Mesenchymal stem cell (in vitro differentiated cells and primary cell): ENCODE results near the gene SUMO2.

Experiments used
- DNase-seq: peaks from one replicate; pipeline ENCODE4 v3.0.0-alpha.2; 2013
- H2AFZ ChIP-seq: one replicate; pipeline ENCODE4 v1.6.1; 2013; ENCODE audit warnings: low read depth, mild to moderate bottlenecking, control low read depth, inconsistent platforms, low read length, moderate library complexity
- H2AK5ac ChIP-seq: 2 replicates; pipeline ENCODE4 v1.6.1; 2013; ENCODE audit warnings: low read length, moderate library complexity, mild to moderate bottlenecking, inconsistent platforms; ENCODE audit not compliant: severe bottlenecking
- H2BK120ac ChIP-seq: one replicate; pipeline ENCODE4 v1.6.1; 2013; ENCODE audit warnings: low read depth, mild to moderate bottlenecking, inconsistent platforms, low read length, moderate library complexity
- H2BK12ac ChIP-seq, 2 experiments: one replicate each; pipeline ENCODE4 v1.6.1; 2013; ENCODE audit warnings: inconsistent platforms in 2 of 2, low read length in 2 of 2, mild to moderate bottlenecking in 2 of 2, moderate library complexity in 2 of 2, control low read depth in 1 of 2
- H2BK15ac ChIP-seq: one replicate; pipeline ENCODE4 v1.6.1; 2013; ENCODE audit warnings: mild to moderate bottlenecking, low read depth, inconsistent platforms; ENCODE audit not compliant: poor library complexity, severe bottlenecking
- H2BK5ac ChIP-seq: 2 replicates; pipeline ENCODE4 v1.6.1; 2013; ENCODE audit warnings: low read depth, mild to moderate bottlenecking, low read length, control low read depth, inconsistent platforms; ENCODE audit not compliant: poor library complexity, severe bottlenecking
- H3K14ac ChIP-seq, 2 experiments: one replicate each; pipeline ENCODE4 v1.6.1; 2013; ENCODE audit warnings: inconsistent platforms in 2 of 2, low read length in 2 of 2, control low read depth in 1 of 2, mild to moderate bottlenecking in 1 of 2, moderate library complexity in 1 of 2
- H3K18ac ChIP-seq, 2 experiments: one replicate each; pipeline ENCODE4 v1.6.1; 2013; ENCODE audit warnings: inconsistent platforms in 2 of 2, low read length in 2 of 2, control low read depth in 1 of 2, low read depth in 1 of 2, mild to moderate bottlenecking in 1 of 2
- H3K23ac ChIP-seq, 2 experiments: one replicate each; pipeline ENCODE4 v1.6.1; 2013; ENCODE audit warnings: inconsistent platforms in 2 of 2, low read length in 2 of 2, mild to moderate bottlenecking in 2 of 2, moderate library complexity in 2 of 2, control low read depth in 1 of 2
- H3K27ac ChIP-seq: 2 replicates; pipeline ENCODE4 v1.5.1; 2013; ENCODE audit warnings: mild to moderate bottlenecking, moderate library complexity, low read length, control low read depth, inconsistent platforms; ENCODE audit not compliant: poor library complexity, severe bottlenecking
- H3K27me3 ChIP-seq, 2 experiments: 2 replicates each; pipeline versions ENCODE4 v1.6.1 to v1.7.0; 2013; ENCODE audit warnings: low read length in 2 of 2, mild to moderate bottlenecking in 2 of 2, moderate library complexity in 2 of 2, control low read depth in 1 of 2, inconsistent platforms in 1 of 2; ENCODE audit not compliant: control insufficient read depth in 1 of 2, insufficient read depth in 1 of 2
- H3K36me3 ChIP-seq, 2 experiments: 2 replicates each; pipeline versions ENCODE4 v1.6.1 to v1.7.0; 2013; ENCODE audit warnings: low read length in 2 of 2, control low read depth in 1 of 2, inconsistent platforms in 1 of 2, low read depth in 1 of 2, mild to moderate bottlenecking in 1 of 2; ENCODE audit not compliant: insufficient read depth in 2 of 2, control insufficient read depth in 1 of 2
- H3K4ac ChIP-seq, 2 experiments: one replicate each; pipeline ENCODE4 v1.6.1; 2013; ENCODE audit warnings: inconsistent platforms in 2 of 2, low read length in 2 of 2, mild to moderate bottlenecking in 2 of 2, moderate library complexity in 2 of 2, control low read depth in 1 of 2, low read depth in 1 of 2
- H3K4me1 ChIP-seq: 2 replicates; pipeline ENCODE4 v1.6.1; 2013; ENCODE audit warnings: low read depth, low read length, control low read depth; ENCODE audit not compliant: control insufficient read depth, insufficient read depth
- H3K4me2 ChIP-seq: 2 replicates; pipeline ENCODE4 v1.6.1; 2013; ENCODE audit warnings: low read length, mild to moderate bottlenecking, inconsistent platforms; ENCODE audit not compliant: poor library complexity, severe bottlenecking
- H3K4me3 ChIP-seq, 2 experiments: 2 replicates each; pipeline versions ENCODE4 v1.5.1 to v1.7.0; 2013; ENCODE audit warnings: low read length in 2 of 2, mild to moderate bottlenecking in 2 of 2, control low read depth in 1 of 2, low read depth in 1 of 2; ENCODE audit not compliant: insufficient read depth in 1 of 2
- H3K79me1 ChIP-seq: replicated peaks from 2 replicates; pipeline ENCODE4 v1.6.1; 2013; ENCODE audit warnings: mild to moderate bottlenecking, control low read depth, low read length, inconsistent platforms; ENCODE audit not compliant: poor library complexity, severe bottlenecking
- H3K9ac ChIP-seq: 2 replicates; pipeline ENCODE4 v1.7.0; 2013; ENCODE audit warnings: mild to moderate bottlenecking, low read length, moderate library complexity
- H3K9me3 ChIP-seq: 2 replicates; pipeline ENCODE4 v1.7.0; 2013; ENCODE audit warnings: mild to moderate bottlenecking, low read length; ENCODE audit not compliant: control insufficient read depth
- H4K8ac ChIP-seq: one replicate; pipeline ENCODE4 v1.6.1; 2013; ENCODE audit warnings: inconsistent platforms, mild to moderate bottlenecking, low read length, moderate library complexity
- H4K91ac ChIP-seq: one replicate; pipeline ENCODE4 v1.6.1; 2013; ENCODE audit warnings: mild to moderate bottlenecking, low read length, inconsistent platforms
- WGBS: methylation state at CpG from one replicate; pipeline ENCODE4 v1.1.7; 2013; ENCODE audit warnings: mixed read lengths; 5-methylcytosine and 5-hydroxymethylcytosine counted together

SUMO2 gene

GRCh38 chr17:75194879-75195278 is 12.1 kb upstream of the SUMO2 start:
- 74% methylated on average over 4 of the region's 5 CpGs for WGBS
- Histone ChIP-seq H3K18ac (no peak overlapping the region), H2BK120ac (no peak overlapping the region), H2AFZ (no peak overlapping the region), H2BK15ac (no peak overlapping the region), H3K4me3 (no peak overlapping the region), H2AK5ac (no peak overlapping the region), H4K8ac (no peak overlapping the region), H3K14ac (no peak overlapping the region), H3K4me1 (no peaks in the 10 kb centered on the region), H2BK12ac (no peak overlapping the region), H3K9me3 (no peaks in the 10 kb centered on the region), H3K27ac (peak overlapping the region; percentile 64), H3K27me3 (no peaks in the 10 kb centered on the region), H3K36me3 (no peaks in the 10 kb centered on the region), H3K4ac (no peak overlapping the region), H3K9ac (no peak overlapping the region), H3K79me1 (no peaks in the 10 kb centered on the region), H3K23ac (no peak overlapping the region), H4K91ac (no peak overlapping the region), H2BK5ac (no peak overlapping the region), H3K4me2 (no peak overlapping the region)
- DNase-seq: no peak

- peak; percentile 71 for DNase-seq
- H2BK12ac ChIP-seq: no peak overlapping the region
- no peak overlapping the region for H3K4me3 ChIP-seq
- no peak overlapping the region for H2BK120ac ChIP-seq
- no peak overlapping the region for H4K91ac ChIP-seq
- WGBS: 68% methylated on average over 3 of the region's 4 CpGs
- no peak overlapping the region for H2BK5ac ChIP-seq
- H3K79me1 ChIP-seq: no peaks in the 10 kb centered on the region
- no peak overlapping the region for H2AK5ac ChIP-seq
- no peak overlapping the region for H3K23ac ChIP-seq
- H2AFZ ChIP-seq: no peak overlapping the region
- no peak overlapping the region for H3K27ac ChIP-seq
- no peak overlapping the region for H4K8ac ChIP-seq
- H3K9ac ChIP-seq: peak overlapping the region; percentile 16
- no peak overlapping the region for H3K4ac ChIP-seq
- no peak overlapping the region for H3K18ac ChIP-seq
- H3K14ac ChIP-seq: no peak overlapping the region
- peaks cover 3% of the 10 kb centered on the region for H3K4me1 ChIP-seq
- H3K36me3 ChIP-seq: no peaks in the 10 kb centered on the region
- H3K9me3 ChIP-seq: no peaks in the 10 kb centered on the region
- no peaks in the 10 kb centered on the region for H3K27me3 ChIP-seq
- H2BK15ac ChIP-seq: no peak overlapping the region
- H3K4me2 ChIP-seq: no peak overlapping the region
Observed at GRCh38 chr17:75191584-75191983, 8.8 kb upstream of the SUMO2 start.

DNA sequence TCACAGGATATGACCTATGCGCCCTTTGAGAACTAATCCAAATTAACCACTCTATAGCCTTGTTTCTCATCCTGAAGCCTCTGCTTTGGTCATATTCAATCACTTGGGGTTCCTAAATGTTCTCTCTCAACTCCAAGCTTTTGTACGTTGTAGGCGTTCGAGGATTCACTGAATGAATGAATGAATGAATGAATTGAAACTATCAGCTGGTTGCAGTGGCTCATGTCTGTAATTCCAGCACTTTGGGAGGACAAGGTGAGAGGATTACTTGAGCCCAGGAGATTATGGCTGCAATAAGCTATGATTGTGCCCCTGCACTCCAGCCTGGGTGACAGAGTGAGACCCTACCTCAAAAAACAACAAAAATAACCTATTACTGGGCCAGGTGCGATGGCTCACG is 5.9 kb upstream of the SUMO2 start:
- no peak overlapping the region for H4K91ac ChIP-seq
- H2BK12ac ChIP-seq: no peak overlapping the region
- no peak overlapping the region for H3K18ac ChIP-seq
- peaks cover 4% of the 10 kb centered on the region for H3K79me1 ChIP-seq
- H3K9ac ChIP-seq: no peak overlapping the region
- peak overlapping the region; percentile 89 for H2AK5ac ChIP-seq
- H3K9me3 ChIP-seq: no peaks in the 10 kb centered on the region
- H3K27ac ChIP-seq: no peak overlapping the region
- H3K4me3 ChIP-seq: no peak overlapping the region
- no peak for DNase-seq
- peaks cover 3% of the 10 kb centered on the region for H3K4me1 ChIP-seq
- no peak overlapping the region for H3K4me2 ChIP-seq
- H3K23ac ChIP-seq: no peak overlapping the region
- H3K36me3 ChIP-seq: no peaks in the 10 kb centered on the region
- WGBS: 97% methylated on average over 6 of the region's 6 CpGs
- no peak overlapping the region for H2AFZ ChIP-seq
- no peaks in the 10 kb centered on the region for H3K27me3 ChIP-seq
- no peak overlapping the region for H2BK15ac ChIP-seq
- no peak overlapping the region for H3K4ac ChIP-seq
- no peak overlapping the region for H3K14ac ChIP-seq
- no peak overlapping the region for H2BK120ac ChIP-seq
- H2BK5ac ChIP-seq: no peak overlapping the region
- no peak overlapping the region for H4K8ac ChIP-seq

- Histone ChIP-seq H2AK5ac (peak overlapping the region; percentile 87), H3K9ac (no peak overlapping the region), H4K91ac (no peak overlapping the region), H3K4me1 (peaks cover 6% of the 10 kb centered on the region), H3K27ac (no peak overlapping the region), H2BK15ac (no peak overlapping the region), H3K4me2 (no peak overlapping the region), H2BK120ac (no peak overlapping the region), H3K36me3 (peaks cover 8 to 9% of the 10 kb centered on the region in 2 experiments), H3K14ac (no peak overlapping the region), H4K8ac (peak overlapping the region; percentile 97), H3K79me1 (peaks cover 5% of the 10 kb centered on the region), H3K18ac (peak overlapping the region in 1 of 2 experiments; percentile 21), H3K9me3 (no peaks in the 10 kb centered on the region), H2BK12ac (no peak overlapping the region), H3K27me3 (no peaks in the 10 kb centered on the region), H3K23ac (no peak overlapping the region), H2AFZ (no peak overlapping the region), H3K4me3 (no peak overlapping the region), H3K4ac (peak overlapping the region in 1 of 2 experiments; percentile 75), H2BK5ac (no peak overlapping the region)
- WGBS: 97% methylated on average over 9 of the region's 9 CpGs
- no peak for DNase-seq
Observed at GRCh38 chr17:75183999-75184884, 1.5 kb upstream of the SUMO2 start.
